A673 (cell line): Measurements from ENCODE around the gene C1QTNF8. TPM values are rescaled to one million over a fixed set of nuclear protein-coding genes. Genes with fewer than 3 reads are reported as not detected.

Experiments
- BruUV-seq: library from RNA; stranded (reverse); fragments of 400-500 nt; replicated peaks from 2 replicates; lab custom pipeline; 2021; lab: Mats Ljungman, UMichigan
- CTCF ChIA-PET: fragments of 300-600 bp; sonication (Branson Sonifier 250); formaldehyde crosslinking; loops from one replicate; lab custom pipeline; 2022; ENCODE audit warnings: antibody characterized with exemption; lab: Charles Lee
- POLR2A ChIA-PET: fragments of 300-600 bp; sonication (Branson Sonifier 250); formaldehyde crosslinking; loops from one replicate; lab custom pipeline; 2022; ENCODE audit warnings: antibody characterized with exemption; ENCODE audit not compliant: low non-redundant PET; lab: Charles Lee
- DNase-seq: peaks from one replicate; pipeline ENCODE4 v3.0.0-alpha.2; 2015; ENCODE audit warnings: low spot score
- H3K27ac ChIP-seq: fragments of 200-600 bp; sonication (generic); 2 replicates; pipeline ENCODE4 v1.5.1; 2016; ENCODE audit warnings: mixed run types, low read depth, mild to moderate bottlenecking, mixed read lengths, antibody characterized with exemption, low read length; ENCODE audit not compliant: poor library complexity, severe bottlenecking
- H3K27me3 ChIP-seq: fragments of 200-600 bp; sonication (generic); replicated peaks from 2 replicates; pipeline ENCODE4 v1.6.1; 2017; ENCODE audit warnings: mixed run types, low read depth, mild to moderate bottlenecking, mixed read lengths, antibody characterized with exemption, low read length; ENCODE audit not compliant: insufficient read depth, poor library complexity
- H3K36me3 ChIP-seq: fragments of 200-600 bp; sonication (generic); 2 replicates; pipeline ENCODE4 v1.6.1; 2016; ENCODE audit warnings: mixed run types, mild to moderate bottlenecking, mixed read lengths, antibody characterized with exemption, low read length; ENCODE audit not compliant: insufficient read depth, poor library complexity, severe bottlenecking
- H3K4me1 ChIP-seq: fragments of 200-600 bp; sonication (generic); 2 replicates; pipeline ENCODE4 v1.6.1; 2017; ENCODE audit warnings: mixed run types, mild to moderate bottlenecking, mixed read lengths, antibody characterized with exemption, low read length; ENCODE audit not compliant: insufficient read depth, poor library complexity, severe bottlenecking
- H3K4me3 ChIP-seq: fragments of 200-600 bp; sonication (generic); 2 replicates; pipeline ENCODE4 v1.5.1; 2016; ENCODE audit warnings: low read depth, mixed run types, mild to moderate bottlenecking, mixed read lengths, low read length; ENCODE audit not compliant: poor library complexity, severe bottlenecking
- H3K9me3 ChIP-seq: fragments of 200-600 bp; sonication (generic); 2 replicates; pipeline ENCODE4 v1.6.1; 2016; ENCODE audit warnings: mixed run types, low read depth, mild to moderate bottlenecking, mixed read lengths, antibody characterized with exemption, low read length; ENCODE audit not compliant: poor library complexity, severe bottlenecking
- CTCF ChIP-seq: fragments of 300-800, 200-600 bp; sonication (generic); conservative IDR thresholded peaks from 2 replicates; pipeline ENCODE4 v1.5.1; 2017; ENCODE audit warnings: low read depth, mild to moderate bottlenecking, antibody characterized with exemption, low read length, moderate library complexity, mixed read lengths
- EZH2 ChIP-seq: fragments of 200-600 bp; sonication (generic); IDR thresholded peaks from 2 replicates; pipeline ENCODE4 v1.6.1; 2017; ENCODE audit warnings: borderline replicate concordance, low read depth, mild to moderate bottlenecking, mixed read lengths, antibody characterized with exemption, low read length; ENCODE audit not compliant: poor library complexity, severe bottlenecking
- intact Hi-C: fragments of 100-400 bp; cut with micrococcal nuclease; formaldehyde crosslinking; loops from one replicate; pipeline ENCODE4 v1.10.0; 2022; ENCODE audit not compliant: unreplicated experiment
- total RNA-seq: library from RNA; stranded (reverse); gene quantifications from 2 replicates; pipeline ENCODE4 v1.2.3, GENCODE V29; 2021

Gene C1QTNF8
- total RNA-seq, 1 experiment from 2014 or later = not detected

GRCh38 chr16:1124291-1124690 is 28.2 kb upstream of the C1QTNF8 start:
- POLR2A ChIA-PET = no interaction called here
- Histone ChIP-seq H3K27me3 (no peaks in the 10 kb centered on the region), H3K36me3 (no peaks in the 10 kb centered on the region), H3K27ac (no peak overlapping the region), H3K9me3 (no peaks in the 10 kb centered on the region), H3K4me1 (peaks cover 8% of the 10 kb centered on the region), H3K4me3 (no peak overlapping the region)
- intact Hi-C loops = no loop called here
- DNase-seq = no peak
- CTCF ChIA-PET = no interaction called here
- BruUV-seq = no TSS peak
- TF ChIP-seq CTCF (no peak), EZH2 (no peak)

- H3K27ac ChIP-seq = no peak overlapping the region
- no peaks in the 10 kb centered on the region for H3K27me3 ChIP-seq
- ChIA-PET CTCF (no interaction called here), POLR2A (no interaction called here)
- TF ChIP-seq CTCF (no peak), EZH2 (no peak)
- no peak for DNase-seq
- H3K4me1 ChIP-seq = peaks cover 8% of the 10 kb centered on the region
- H3K4me3 ChIP-seq = no peak overlapping the region
- H3K9me3 ChIP-seq = no peaks in the 10 kb centered on the region
- BruUV-seq = no TSS peak
- intact Hi-C loops = no loop called here
- H3K36me3 ChIP-seq = no peaks in the 10 kb centered on the region
These were observed 27.6 kb upstream of the C1QTNF8 start for GRCh38 chr16:1123525-1124230.

GRCh38 chr16:1122398-1122765 is 26.3 kb upstream of the C1QTNF8 start:
- ChIA-PET POLR2A (no interaction called here), CTCF (no interaction called here)
- Histone ChIP-seq H3K9me3 (no peaks in the 10 kb centered on the region), H3K27ac (no peak overlapping the region), H3K4me3 (no peak overlapping the region), H3K36me3 (no peaks in the 10 kb centered on the region), H3K4me1 (peaks cover 8% of the 10 kb centered on the region), H3K27me3 (no peaks in the 10 kb centered on the region)
- no TSS peak for BruUV-seq
- no peak for DNase-seq
- intact Hi-C loops = no loop called here
- TF ChIP-seq EZH2 = no peak
- TF ChIP-seq CTCF = no peak
